HG03097 (cell line): ENCODE measurements around the gene IFT52.

Experiments
- ATAC-seq: cut with Tn5 transposase; IDR thresholded peaks from one replicate; pipeline ENCODE4 v1.9.1; 2021; ENCODE audit not compliant: unreplicated experiment, low FRiP score

Gene IFT52, protein sequence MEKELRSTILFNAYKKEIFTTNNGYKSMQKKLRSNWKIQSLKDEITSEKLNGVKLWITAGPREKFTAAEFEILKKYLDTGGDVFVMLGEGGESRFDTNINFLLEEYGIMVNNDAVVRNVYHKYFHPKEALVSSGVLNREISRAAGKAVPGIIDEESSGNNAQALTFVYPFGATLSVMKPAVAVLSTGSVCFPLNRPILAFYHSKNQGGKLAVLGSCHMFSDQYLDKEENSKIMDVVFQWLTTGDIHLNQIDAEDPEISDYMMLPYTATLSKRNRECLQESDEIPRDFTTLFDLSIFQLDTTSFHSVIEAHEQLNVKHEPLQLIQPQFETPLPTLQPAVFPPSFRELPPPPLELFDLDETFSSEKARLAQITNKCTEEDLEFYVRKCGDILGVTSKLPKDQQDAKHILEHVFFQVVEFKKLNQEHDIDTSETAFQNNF

DNA sequence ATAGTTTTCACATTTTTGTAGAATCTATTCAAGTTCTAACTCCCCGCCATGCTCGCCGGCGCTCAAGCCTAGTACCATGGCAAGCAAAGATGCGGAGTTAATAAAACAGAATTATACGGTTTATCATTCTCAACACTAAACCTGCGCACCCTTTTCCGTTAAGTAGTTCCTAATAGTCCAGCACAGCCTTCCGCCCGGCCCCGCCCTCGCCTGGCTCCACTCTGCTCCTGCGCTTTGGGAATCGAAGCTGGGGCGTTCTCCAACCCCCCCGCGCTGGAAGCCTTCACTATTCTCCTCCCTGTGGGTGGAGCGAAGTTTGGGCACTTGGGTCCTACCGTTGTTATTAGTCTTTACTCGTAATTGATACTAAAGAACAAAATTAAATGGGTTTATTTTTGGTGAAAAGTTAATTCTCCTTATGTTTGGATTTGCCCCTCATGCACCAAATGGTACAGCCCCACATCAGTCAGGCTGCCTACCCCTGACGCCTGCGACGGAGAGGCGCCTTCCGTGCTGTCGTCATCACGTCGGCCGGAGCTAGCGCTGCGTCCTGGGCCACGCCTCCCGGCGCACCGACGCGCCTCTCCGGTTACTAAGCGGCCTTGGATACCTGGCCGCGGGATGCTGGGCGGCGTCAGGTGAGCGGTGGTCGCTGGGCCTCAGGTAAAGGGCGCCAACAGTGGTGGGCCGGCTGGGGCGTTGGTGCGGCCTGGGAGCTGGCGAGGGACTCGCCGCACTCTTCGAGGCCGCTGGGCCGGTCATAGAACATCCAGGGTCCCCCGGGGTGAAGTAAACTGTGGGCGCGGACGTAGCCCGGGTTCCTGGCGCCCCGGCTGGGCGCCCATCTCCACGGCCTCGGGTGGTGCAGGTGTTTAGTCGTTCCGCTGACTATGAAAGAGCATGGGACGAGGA lies at the start of gene IFT52:
Gene IFT52 (plus strand): TSS at position 546 of the 912 bp plus-strand sequence. CDS start 3,762 bp downstream, outside the sequence.
- peak; percentile 98 for ATAC-seq

DNA sequence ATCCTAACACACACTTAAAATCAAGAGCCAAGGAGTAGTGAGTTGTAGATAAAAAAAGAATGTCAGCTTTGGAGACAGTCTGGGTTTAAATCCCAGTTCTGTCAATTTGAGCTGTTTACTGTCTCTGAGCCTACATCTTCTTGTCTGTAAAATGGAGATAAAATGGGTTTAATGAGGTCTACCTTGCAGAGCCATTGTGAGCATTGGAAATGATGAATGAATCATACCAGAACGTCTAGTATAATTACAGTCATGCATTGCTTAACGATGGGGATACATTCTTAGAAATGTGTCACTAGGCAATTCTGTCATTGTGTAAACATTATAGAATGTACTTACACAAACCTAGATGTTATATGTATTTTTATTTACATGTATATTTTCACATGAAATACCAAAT lies 49.5 kb upstream of the IFT52 start:
- no peak for ATAC-seq

DNA sequence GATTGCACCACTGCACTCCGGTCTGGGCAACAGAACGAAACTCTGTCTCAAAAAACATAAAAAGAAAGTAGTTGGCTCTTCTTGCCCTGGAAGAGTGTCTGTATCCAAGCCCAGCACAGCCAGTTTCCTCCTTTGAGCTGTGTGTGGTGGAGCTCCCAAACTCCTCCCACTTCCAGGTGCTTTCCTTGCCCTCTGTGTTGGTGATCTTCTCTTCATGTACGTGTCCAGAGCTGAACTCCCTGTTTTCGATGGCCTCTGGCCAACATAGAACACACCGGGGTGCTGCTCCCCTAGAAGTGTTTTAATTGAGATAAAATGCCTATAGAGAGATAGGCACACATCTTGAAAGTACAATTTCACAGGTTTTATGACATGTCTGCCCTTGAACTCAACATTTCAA lies 48.6 kb upstream of the IFT52 start:
- ATAC-seq: no peak

DNA sequence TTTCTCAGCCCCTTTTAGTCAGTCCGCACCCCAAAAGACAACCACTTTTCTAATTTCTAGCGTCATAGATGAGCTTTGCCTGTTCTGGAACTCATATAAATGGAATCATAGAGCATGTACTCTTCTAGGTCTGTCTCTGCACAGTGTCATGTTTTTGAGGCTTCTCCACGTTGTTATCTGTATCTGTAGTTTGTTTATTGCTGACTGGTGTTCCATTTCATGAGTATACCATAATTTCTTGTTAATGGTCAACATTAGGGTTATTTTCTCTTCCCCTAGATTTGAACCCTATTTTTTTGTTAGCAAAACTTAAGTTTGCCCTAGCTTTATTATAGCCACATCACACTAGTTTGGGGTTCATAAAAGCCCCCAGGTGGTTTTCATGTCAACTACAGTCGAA lies 48.1 kb upstream of the IFT52 start:
- ATAC-seq: no peak

DNA sequence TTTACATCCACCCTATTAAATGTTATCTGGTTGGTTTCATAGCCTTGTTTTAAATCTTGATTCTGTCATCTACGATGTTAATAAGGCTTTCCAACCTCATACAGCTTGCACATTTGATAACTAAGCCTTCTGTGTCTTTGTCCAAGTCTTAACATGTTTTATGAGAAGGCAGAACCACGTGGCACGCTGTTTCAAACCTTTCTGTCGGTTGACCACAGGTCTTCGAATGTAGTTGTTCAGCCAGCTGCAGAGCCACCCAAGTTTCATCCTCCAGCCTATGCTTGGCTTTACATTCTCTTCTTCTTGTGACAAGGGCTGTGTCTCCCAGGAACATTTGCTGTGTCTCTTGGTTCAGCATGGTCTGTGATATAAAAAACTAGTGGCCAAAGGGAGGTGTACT lies 47.6 kb upstream of the IFT52 start:
- no peak for ATAC-seq

DNA sequence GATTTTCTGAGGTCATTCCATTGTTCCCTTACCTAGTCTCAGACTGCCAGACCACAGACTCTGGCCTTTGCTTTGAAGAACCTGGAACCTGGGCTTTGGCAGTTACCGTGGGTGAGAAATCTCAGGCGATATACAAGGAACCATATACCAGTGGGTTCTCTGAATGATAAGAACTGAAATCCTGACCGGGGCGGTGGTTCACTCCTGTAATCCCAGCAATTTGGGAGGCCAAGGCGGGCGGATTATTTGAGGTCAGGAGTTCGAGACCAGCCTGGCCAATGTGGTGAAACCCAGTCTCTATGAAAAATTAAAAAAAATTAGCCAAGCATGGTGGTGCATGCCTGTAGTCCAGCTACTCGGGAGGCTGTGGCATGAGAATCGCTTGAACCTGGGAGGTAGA lies 46.2 kb upstream of the IFT52 start:
- ATAC-seq: no peak

DNA sequence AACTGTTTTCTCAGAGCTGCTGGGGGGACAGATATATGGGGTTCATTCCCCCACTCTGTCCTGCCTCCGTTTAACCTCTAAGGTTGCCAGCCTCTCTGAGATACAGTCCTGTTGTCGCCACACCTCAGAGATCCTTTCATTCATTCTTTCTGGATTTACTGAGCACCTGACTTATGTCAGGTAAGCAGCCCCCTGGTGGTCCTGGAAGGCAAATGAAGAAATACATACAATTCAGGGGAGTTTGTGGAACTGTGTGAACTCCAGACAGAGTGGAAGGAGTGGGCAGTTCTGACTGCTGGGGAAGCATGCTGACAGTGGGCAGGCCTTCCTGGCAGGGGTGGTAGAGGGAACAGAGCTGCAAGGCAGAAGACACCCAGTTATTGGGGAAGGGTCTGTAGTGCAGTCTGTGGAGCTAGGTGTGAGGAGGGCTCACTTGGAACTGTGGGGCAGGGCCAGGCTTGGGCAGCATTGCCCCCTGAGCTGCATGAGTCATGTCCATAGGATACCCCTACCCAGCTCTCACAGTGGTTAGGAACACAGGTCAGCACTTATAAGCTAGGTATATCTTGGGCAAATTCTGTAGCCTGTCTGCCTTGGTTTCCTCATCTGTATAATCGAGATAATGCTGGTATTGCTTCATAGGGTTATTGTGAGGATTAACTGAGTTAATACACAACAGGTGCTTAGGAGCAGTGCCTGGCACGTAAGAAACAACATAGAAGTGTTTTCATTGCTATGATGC lies 44.7 kb upstream of the IFT52 start:
- ATAC-seq: no peak

DNA sequence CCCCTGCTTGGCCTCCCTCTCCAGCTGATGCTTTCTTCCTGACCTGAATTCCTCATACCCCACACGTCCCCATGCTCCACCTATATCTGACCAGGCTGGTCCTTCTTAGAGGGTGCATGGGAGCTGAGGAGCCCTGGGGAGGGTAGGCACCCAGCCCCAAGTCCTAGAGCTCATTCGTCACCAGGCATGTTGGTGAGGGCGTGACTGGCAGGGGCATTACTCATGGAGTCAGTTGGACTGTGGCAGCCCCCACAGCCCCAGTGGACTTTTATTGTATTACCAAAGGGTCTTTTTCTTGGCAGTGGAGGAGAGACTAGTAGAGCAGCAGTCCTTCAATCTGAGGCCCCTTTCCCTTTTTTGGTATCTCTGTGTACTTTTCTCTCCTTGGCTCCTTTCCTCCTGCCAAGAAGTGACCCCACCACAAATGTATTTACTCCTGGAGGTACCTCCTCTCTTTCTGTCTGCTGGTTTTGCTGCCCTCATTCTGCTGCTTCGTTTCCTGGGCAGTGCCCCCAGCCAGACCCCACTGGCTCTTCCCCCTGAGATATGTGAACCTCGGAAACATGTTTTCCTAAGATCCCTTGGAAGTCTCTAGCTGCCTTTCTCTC lies 42.4 kb upstream of the IFT52 start:
- no peak for ATAC-seq

DNA sequence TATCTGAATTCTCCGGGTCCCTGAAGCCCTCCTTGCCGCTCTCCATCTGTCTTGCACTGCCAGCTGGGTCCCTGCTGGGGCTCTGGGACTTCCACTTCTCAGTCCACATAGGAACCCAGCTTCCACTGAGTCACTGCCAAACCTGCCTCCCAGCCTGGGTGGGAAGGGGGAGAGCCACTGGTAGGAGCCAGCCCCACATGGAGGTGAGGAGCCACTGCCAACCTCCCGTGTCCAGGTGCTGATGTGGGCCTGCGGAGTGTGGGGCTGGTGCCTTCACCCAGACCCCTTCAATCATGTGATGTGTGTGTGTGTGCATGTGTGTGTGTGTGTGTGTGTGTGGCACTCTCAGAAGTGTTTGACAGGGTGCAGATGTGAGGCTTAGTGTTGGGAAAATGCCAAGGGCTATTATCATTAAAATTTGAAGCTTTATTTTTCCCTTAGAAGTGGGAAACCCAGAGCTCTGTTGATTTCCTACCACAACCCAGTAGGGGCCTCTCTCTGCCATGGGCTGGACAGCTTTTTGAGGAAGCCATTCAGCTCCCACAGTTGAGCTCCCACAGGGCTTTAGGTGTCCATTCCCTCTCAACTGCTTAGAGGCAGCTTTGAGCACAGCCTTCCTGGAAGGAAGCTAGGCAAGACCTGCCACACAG lies 41.2 kb upstream of the IFT52 start:
- ATAC-seq: no peak

DNA sequence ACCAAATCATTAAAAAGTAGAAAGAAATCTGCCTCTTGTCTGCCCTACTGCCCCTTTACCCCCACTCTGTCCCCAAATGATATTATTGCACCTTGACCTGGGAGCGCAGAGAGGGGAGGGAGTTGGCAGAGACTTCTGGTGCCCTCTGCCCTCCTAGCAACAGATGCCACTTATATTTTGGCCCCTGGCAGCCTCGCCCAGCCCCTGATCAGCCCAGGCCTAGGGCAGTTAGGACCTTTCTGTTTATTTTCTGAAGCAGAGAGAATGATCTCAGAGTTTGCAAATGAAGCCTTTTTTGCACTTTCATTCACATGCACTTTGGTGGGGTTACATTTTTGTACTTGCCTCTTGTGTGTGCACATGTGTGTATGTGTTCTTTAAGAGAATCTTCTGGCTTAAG lies 40.3 kb upstream of the IFT52 start:
- no peak for ATAC-seq

DNA sequence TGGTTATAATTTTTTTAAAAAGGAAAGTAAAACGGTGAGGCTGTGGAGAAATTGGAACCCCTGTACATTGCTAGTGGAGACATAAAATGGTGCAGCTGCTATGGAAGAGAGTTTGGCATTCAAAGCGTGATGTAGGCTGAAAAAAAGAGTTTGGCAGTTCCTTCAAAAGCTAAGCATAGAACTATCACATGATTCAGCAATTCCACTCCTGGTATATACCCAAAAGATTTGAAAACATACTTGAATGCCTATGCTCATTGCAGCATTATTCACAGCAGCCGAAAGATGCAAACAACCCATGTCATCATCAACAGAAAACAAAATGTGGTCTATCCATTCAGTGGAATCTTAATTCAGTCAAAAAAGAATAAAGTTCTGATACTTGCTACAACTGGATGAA lies 36.4 kb upstream of the IFT52 start:
- no peak for ATAC-seq

DNA sequence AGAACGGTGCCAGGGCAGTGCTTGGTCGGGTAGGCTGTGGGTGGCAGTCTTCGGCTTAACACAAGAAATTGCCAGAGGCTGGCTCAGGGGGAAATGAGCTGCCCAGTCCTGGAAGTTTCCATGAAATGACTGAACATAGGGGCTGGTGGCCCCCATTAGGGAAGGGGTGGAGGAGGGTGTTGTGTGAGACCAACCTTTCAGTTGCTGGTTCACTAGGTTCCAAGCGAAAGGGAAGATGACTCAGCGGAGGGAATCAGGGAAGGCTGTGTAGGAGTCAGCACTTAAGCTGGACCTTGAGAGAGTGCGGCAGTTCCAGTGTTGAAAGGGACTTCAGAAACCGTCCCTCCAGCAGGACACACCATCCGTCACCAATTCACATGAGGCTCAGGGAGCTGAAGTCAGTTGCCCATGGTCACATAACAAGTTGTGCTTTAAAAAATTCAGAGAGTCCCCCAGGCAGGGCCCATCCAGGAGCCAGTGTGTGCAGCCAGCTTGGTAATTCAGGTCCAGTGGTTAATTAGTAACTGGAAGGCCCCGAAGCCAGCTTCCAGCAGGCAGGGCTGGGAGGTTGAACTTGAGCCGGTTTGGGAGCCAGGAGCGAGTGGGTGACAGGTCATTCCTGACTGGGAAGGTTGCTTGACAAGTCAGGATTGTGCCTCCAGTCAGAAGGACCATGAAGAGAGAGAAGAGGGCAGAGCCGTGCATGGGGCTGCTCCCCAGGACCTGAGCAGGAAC lies 32.2 kb upstream of the IFT52 start, which contains the start of gene SGK2:
Gene SGK2 (plus strand): TSS at position 616 of the 735 bp plus-strand sequence. CDS start 7,469 bp downstream, outside the sequence.
- ATAC-seq: no peak

DNA sequence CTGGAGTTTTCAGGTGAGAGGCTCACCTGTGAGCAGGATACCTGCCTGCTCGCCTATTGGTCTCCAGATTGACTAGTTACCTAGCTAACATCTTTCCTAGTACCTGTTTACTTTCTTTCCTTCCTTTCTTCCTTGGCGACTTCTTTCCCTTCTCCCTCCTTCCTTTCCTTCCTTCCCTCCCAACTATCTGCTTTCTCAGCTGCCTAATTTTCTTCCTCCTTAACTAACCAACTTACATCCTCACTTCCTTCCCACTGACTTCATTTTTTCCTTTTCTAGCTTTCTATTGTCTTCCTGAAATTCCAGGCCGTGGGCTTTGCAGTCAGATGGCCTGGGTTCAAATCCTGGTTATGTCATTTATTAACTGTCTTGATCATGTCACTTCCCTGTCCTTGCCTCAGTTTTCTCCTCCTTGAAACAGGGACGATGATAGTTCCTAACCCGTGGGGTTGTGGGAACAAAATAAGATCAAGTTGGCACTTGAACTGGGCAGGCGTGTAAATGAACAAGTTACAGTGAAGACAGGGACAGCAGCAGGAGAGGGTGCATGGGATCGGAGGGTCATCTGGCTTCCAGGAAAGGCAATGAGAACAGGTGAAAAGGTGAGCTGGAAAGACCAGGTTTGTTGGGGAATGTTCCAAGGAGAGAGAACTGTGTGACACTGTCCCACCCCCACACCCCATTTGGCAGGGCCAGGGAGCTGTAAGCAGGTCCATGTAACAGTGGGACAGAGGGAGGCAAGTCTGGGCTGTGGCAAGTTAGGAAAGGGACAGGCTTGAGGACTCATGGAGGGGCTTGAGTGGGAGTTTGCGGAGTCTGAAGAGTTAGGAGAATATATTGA lies 31.4 kb upstream of the IFT52 start:
- ATAC-seq: no peak

DNA sequence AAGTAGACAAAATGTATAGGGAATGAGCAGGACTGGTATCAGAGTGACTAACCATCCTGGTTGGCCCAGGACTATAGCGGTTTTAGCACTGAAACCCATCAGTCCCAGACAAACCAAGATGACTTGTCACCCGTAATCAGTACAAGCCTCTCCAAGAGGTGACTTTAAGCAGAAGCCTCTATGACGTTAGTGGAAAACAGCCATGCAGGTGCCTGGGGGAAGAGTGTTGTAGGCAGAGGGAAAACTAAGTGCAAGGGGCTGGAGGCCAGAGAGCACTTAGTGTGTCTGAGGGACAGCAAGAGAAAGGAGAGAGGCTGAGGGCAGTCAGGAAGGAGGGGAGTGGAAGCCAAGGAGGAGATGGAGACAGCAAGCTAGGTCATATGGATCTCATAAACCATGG lies 29.8 kb upstream of the IFT52 start:
- ATAC-seq: no peak

DNA sequence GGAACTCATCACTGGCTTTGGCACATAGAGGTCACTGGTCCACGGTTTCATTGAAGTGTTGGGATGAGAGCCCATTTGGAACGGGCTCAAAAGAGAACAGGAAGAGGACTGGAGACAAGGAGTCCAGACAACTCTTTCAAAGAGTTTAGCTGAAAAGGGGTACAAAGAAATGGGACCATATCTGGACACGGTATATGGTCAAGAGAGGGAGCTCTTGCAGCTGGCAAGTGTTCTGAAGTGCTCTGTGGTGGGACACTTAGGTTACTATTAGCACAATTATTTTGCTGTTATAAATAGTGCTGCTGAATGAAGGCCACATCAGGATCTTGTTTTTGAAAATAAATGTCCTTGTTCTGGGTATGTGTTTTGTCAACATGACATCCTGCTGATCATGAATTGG lies 27.3 kb upstream of the IFT52 start:
- ATAC-seq: no peak

DNA sequence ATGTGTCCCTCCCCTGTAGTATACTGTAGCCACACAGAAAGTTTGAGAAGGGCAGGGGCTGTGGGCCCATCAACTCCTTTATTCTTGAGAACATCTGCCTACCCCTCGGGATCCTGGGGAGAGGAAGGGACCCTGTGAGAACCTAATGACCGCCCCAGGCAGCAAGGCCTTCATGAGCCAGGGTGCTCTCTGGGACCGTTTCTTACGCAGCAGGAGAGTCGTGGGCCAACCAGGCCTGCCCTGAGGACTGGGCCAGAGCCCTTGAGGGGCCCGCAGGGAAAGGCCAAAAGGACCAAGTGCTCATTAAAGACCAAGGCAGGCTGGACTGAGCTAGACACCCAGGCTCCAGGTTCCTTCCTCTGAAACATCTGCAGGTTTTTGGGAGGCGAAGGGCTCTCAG lies 26.7 kb upstream of the IFT52 start:
- no peak for ATAC-seq

DNA sequence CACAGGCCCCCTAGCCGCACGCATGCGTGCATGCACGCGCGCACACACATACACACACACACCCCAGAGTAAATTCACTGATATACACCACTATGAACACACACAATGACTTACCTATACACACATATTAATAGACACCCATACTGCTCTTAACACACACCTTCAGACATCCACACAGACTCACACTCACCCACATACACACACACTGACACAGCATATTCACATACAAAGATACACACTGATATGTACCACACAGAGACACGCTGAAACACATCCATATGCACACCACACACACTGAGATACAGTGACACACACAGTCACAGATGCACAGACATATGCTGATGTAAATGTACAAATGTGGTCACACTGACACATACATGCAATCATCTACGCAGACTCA lies 26.3 kb upstream of the IFT52 start:
- ATAC-seq: no peak

DNA sequence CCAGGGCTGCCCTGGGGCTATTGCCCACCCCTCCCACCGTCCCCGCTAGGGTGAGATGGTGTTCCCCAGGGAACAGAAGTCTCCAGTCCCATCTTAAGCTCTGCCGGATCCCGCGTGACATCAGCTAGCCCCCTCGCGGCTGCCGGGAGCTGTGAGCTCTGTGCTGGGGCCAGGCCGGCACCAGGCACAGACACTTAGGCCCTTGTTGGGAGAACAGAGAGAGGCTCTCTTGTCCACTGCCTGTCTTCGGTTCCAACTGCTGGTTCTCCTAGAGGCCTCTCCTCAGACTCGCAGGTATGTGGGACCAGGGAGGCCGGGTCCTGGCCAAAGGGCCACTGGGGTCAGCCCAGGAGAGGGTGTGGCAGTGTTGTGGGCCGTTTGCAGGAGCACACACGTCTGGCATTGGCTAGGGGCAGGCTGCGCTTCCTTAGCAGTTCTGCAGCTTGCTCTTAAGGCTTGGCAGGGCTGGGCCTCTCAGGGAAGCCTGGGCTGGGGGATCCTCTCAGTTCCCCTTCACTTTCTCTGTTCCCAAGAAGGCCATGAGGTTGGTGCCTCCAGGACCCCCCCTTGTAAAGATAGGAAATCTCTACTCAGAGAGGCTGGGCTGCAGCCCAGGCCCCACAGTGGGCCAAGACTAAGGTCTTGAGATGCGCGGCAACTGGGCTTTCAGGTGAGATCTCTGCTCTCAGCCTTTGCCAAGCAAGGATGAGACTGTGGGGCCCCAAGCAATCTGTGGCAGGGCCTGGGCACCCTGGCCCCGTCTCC lies 25.6 kb upstream of the IFT52 start:
- no peak for ATAC-seq
